WTC11 (cell line): ENCODE results near the gene PTPRG.

Experiments
- ATF2 ChIP-seq: sonication (generic); formaldehyde crosslinking; IDR thresholded peaks from 2 replicates; pipeline ENCODE4 v1.8.1; 2022; ENCODE audit warnings: low read depth, missing genetic modification reagents, borderline replicate concordance
- FOXP1 ChIP-seq: sonication (generic); formaldehyde crosslinking; IDR thresholded peaks from 2 replicates; pipeline ENCODE4 v1.8.0; 2022; ENCODE audit warnings: missing genetic modification reagents, mild to moderate bottlenecking, moderate library complexity, borderline replicate concordance
- HMGXB4 ChIP-seq: sonication (generic); formaldehyde crosslinking; IDR thresholded peaks from 2 replicates; pipeline ENCODE4 v1.8.1; 2023; ENCODE audit warnings: mild to moderate bottlenecking, moderate library complexity, missing genetic modification reagents
- NFE2L1 ChIP-seq: sonication (generic); formaldehyde crosslinking; IDR thresholded peaks from 2 replicates; pipeline ENCODE4 v1.8.1; 2023; ENCODE audit warnings: missing genetic modification reagents
- NR2C2 ChIP-seq: sonication (generic); formaldehyde crosslinking; IDR thresholded peaks from 2 replicates; pipeline ENCODE4 v1.8.0; 2022; ENCODE audit warnings: mild to moderate bottlenecking, missing genetic modification reagents
- NR3C1 ChIP-seq: sonication (generic); formaldehyde crosslinking; conservative IDR thresholded peaks from 2 replicates; pipeline ENCODE4 v1.8.1; 2023; ENCODE audit warnings: low read depth, mild to moderate bottlenecking, missing genetic modification reagents
- SP1 ChIP-seq: sonication (generic); formaldehyde crosslinking; conservative IDR thresholded peaks from 2 replicates; pipeline ENCODE4 v1.8.1; 2022; ENCODE audit warnings: missing genetic modification reagents
- ZNF317 ChIP-seq: sonication (generic); formaldehyde crosslinking; IDR thresholded peaks from 2 replicates; pipeline ENCODE4 v1.8.1; 2023; ENCODE audit warnings: low read depth, mild to moderate bottlenecking, moderate library complexity, missing genetic modification reagents, borderline replicate concordance
- TF ChIP-seq, protein P1 (sequence below): fragments of 200-600 bp; IDR thresholded peaks from 2 replicates; pipeline ENCODE4 v1.8.0; 2022; ENCODE audit warnings: antibody characterized with exemption

GRCh38 chr3:61901496-61901895, 340.1 kb downstream of the PTPRG start:
- TF ChIP-seq, protein P1, sequence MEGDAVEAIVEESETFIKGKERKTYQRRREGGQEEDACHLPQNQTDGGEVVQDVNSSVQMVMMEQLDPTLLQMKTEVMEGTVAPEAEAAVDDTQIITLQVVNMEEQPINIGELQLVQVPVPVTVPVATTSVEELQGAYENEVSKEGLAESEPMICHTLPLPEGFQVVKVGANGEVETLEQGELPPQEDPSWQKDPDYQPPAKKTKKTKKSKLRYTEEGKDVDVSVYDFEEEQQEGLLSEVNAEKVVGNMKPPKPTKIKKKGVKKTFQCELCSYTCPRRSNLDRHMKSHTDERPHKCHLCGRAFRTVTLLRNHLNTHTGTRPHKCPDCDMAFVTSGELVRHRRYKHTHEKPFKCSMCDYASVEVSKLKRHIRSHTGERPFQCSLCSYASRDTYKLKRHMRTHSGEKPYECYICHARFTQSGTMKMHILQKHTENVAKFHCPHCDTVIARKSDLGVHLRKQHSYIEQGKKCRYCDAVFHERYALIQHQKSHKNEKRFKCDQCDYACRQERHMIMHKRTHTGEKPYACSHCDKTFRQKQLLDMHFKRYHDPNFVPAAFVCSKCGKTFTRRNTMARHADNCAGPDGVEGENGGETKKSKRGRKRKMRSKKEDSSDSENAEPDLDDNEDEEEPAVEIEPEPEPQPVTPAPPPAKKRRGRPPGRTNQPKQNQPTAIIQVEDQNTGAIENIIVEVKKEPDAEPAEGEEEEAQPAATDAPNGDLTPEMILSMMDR: no peak
- TF ChIP-seq NR2C2 (CRISPR knock-in tag) (no peak), NFE2L1 (CRISPR knock-in tag) (no peak), NR3C1 (CRISPR knock-in tag) (no peak), ZNF317 (no peak), SP1 (CRISPR knock-in tag) (no peak), ATF2 (CRISPR knock-in tag) (no peak), FOXP1 (CRISPR knock-in tag) (no peak), HMGXB4 (no peak)
